Gastrocnemius medialis (tissue), 4 donors: Measurements from ENCODE around the gene ANTXR1.

ENCODE experiments used
- POLR2A ChIP-seq, 2 donors: fragments of 450-650 bp; IDR thresholded peaks; one replicate each; pipeline ENCODE4 v1.6.1; 2017; ENCODE audit warnings: antibody characterized with exemption in 2 of 2, mild to moderate bottlenecking in 2 of 2, moderate library complexity in 2 of 2
- TF ChIP-seq, protein P1 (sequence below), 5 experiments: fragments of 450-650 bp in 3 of 5; fragments of 200-600 bp in 2 of 5; sonication (generic) in 2 of 5; IDR thresholded peaks in 4 of 5; conservative IDR thresholded peaks in 1 of 5; 1 replicate in 4 of 5; 2 replicates in 1 of 5; pipeline ENCODE4 v1.5.1; 2016 to 2019; ENCODE audit warnings: antibody characterized with exemption in 5 of 5, mild to moderate bottlenecking in 3 of 5, moderate library complexity in 3 of 5

DNA sequence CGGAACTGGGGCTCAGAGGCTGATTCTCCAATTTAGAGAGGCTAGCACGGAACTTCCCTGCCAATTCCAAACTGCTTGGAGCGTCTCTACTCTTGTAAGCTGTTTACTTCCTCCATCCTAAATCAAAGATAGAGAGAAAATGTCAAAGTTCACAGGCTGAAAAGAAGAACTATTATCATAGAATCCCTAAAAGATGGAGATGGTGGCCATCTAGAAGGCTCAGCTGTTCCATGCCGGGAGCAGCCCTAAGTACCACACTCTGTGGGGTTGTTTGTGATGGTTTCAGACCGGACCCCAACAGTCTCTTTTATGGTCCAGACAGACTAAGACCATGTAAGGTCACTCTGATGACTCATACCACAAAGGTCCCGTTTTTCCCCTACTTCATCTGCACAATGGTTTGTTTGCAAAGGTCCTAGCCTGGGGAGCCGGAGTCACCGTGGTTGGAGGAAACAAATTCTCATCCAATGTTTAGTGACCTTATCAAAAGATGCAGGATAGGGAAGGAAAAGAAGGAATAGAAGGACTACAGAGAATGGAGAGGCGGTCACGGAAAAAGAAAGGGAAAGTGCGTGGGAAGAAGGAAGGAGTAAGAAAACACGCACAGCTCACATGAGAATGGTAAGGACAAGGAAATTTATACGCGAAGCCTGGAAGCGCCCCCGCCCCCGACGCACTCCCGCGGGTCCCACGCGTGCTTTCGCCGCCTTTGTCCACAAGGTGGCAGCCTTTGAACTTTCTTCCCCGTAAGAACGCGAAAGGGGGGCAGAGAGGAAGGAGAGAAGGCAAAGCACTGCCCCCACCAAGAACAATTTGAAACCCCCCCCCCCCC is 453 bp upstream of the ANTXR1 start:
- TF ChIP-seq, protein P1, sequence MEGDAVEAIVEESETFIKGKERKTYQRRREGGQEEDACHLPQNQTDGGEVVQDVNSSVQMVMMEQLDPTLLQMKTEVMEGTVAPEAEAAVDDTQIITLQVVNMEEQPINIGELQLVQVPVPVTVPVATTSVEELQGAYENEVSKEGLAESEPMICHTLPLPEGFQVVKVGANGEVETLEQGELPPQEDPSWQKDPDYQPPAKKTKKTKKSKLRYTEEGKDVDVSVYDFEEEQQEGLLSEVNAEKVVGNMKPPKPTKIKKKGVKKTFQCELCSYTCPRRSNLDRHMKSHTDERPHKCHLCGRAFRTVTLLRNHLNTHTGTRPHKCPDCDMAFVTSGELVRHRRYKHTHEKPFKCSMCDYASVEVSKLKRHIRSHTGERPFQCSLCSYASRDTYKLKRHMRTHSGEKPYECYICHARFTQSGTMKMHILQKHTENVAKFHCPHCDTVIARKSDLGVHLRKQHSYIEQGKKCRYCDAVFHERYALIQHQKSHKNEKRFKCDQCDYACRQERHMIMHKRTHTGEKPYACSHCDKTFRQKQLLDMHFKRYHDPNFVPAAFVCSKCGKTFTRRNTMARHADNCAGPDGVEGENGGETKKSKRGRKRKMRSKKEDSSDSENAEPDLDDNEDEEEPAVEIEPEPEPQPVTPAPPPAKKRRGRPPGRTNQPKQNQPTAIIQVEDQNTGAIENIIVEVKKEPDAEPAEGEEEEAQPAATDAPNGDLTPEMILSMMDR (IDR thresholded peaks at IDR 0.05 in 4 of 5, conservative IDR thresholded peaks at IDR 0.05 in 1 of 5), result peak; percentile 47 to 76 (median 74)
- TF ChIP-seq POLR2A (IDR thresholded peaks at IDR 0.05), result no peak
